ENCODE results near the gene MAFG. TPM values are rescaled to one million over a fixed set of nuclear protein-coding genes. Genes with fewer than 3 reads are reported as not detected.

Gene MAFG
- total and polyA plus RNA-seq, 9 of the 15 experiments (the other 6 are each of a cell fraction or from before 2014, with no cell fraction given): 1.1 to 58.1 (median 24.9) TPM

DNA sequence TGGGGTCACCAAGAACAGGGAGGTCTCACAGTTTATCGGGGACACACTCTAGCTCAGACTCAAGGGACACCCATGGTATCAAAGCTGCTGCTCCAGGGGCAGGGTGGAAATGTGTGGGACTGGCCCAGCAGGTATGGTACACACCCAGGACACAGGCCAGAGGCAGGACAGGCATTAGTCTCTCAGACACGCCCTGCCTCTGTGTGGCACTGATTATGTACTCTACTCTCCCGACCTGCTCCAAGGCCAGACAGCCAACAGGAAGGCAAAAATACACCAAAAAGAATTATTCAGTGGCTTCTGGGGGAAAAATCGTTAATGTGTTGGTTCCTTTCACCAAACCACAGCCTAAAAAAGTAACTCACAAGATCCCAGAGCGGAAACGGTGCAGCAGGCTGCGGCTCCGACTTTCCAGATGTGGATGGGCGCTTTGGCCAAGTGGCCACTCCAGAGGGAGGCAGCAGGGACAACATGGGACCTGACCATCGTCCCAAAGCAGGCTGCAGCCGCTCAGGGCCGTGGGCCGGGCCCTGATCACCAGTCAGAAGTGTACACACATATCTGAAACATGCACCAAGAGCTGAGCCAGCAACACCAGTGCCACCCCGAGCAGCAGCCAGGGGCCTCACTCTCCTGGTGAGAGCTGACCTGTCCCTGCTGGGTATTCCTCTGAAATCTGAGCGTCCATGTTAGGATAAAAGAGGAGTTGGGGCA, 8.5 kb downstream of the MAFG start:
- ATAC-seq: no peak
- H3K79me2 ChIP-seq (ENCODE audit: control insufficient read depth, insufficient read depth, low read length): peaks cover 81% of the 10 kb centered on the region
- no TSS peak for BruUV-seq (replicated peaks)
- POLR2A ChIA-PET: interaction anchor here (1.0 kb wide), 1 partner anchor 14 kb away, joined by 4 read pairs; no protein-coding TSS in a partner anchor
- in situ Hi-C loops (cut with MboI) (no loop called here), intact Hi-C loops (cut with micrococcal nuclease) (no loop called here)
- CTCF ChIA-PET (ENCODE audit: low intra/inter-chr PET ratio): no interaction called here
- 55% methylated on average over 15 of the region's 15 CpGs for WGBS (ENCODE audit: insufficient coverage, low coverage, missing lambda C conversion rate)
- DNase-seq (ENCODE audit: extremely low read depth in 1 of 4, low spot score in 3 of 4): peak in 1 of 4 experiments; percentile 43
- H3K9ac ChIP-seq (ENCODE audit: insufficient read depth in 1 of 2, low read depth in 2 of 2, low read length in 2 of 2): peak overlapping the region in 1 of 2 experiments; percentile 73; a peak in 2 of 4 replicates
- H3K4me1 ChIP-seq (replicated peaks in 1 of 2; ENCODE audit: control insufficient read depth in 2 of 2, insufficient read depth in 2 of 2, low read length in 2 of 2): peaks cover 39 to 90% of the 10 kb centered on the region in 2 experiments
- H3K4me2 ChIP-seq (ENCODE audit: insufficient read depth, low read length): peak overlapping the region; percentile 9; the same call in 1 of the 2 replicates
- H3K9me1 ChIP-seq (ENCODE audit: control insufficient read depth, insufficient read depth, low read length): peaks cover 6% of the 10 kb centered on the region
- H4K20me1 ChIP-seq (replicated peaks; ENCODE audit: control insufficient read depth, insufficient read depth, low read length): peaks cover 18% of the 10 kb centered on the region; the same call in 1 of the 2 replicates
- peaks cover 68% of the 10 kb centered on the region for H3K36me3 ChIP-seq (ENCODE audit: control insufficient read depth, insufficient read depth, low read length)
- no peak overlapping the region for H3K4me3 ChIP-seq
- no peak overlapping the region for H2AFZ ChIP-seq (ENCODE audit: low read depth, low read length)
- peak; percentile 61 for FAIRE-seq
- no peaks in the 10 kb centered on the region for H3K27me3 ChIP-seq (ENCODE audit: control insufficient read depth in 2 of 2, insufficient read depth in 2 of 2, low read length in 2 of 2)
- peak overlapping the region; percentile 33; the same call in 1 of the 3 replicates for H3K27ac ChIP-seq (ENCODE audit: extremely low read depth, low read depth, low read length)
- H3K9me3 ChIP-seq (replicated peaks; ENCODE audit: control insufficient read depth, insufficient read depth, low read depth, low read length): no peaks in the 10 kb centered on the region
- TF ChIP-seq TAF9B (IDR thresholded peaks at IDR 0.05; ENCODE audit: partially characterized antibody) (no peak), CBFA2T2 (conservative IDR thresholded peaks at IDR 0.05) (no peak), NR3C1 (CRISPR knock-in tag; IDR thresholded peaks at IDR 0.05) (no peak), CCAR2 (IDR thresholded peaks at IDR 0.05; ENCODE audit: low read depth, low read length) (no peak), LARP7 (IDR thresholded peaks at IDR 0.05) (no peak), POLR2G (IDR thresholded peaks at IDR 0.05; ENCODE audit: low read depth, low read length) (0 out of 2 replicates have a peak, but pooled peaks have one; percentile 11), ZNF217 (CRISPR knock-in tag; IDR thresholded peaks at IDR 0.05) (no peak), ZFX (CRISPR knock-in tag; IDR thresholded peaks at IDR 0.05) (peak; percentile 46; the same call in 1 of the 2 replicates), ZNF134 (CRISPR knock-in tag; conservative IDR thresholded peaks at IDR 0.05) (no peak), NR2C2 (CRISPR knock-in tag; IDR thresholded peaks at IDR 0.05) (no peak), NR2C2 (tag; IDR thresholded peaks at IDR 0.05) (no peak), ZNF75A (CRISPR knock-in tag; IDR thresholded peaks at IDR 0.05) (no peak)
- TF ChIP-seq, protein P1, sequence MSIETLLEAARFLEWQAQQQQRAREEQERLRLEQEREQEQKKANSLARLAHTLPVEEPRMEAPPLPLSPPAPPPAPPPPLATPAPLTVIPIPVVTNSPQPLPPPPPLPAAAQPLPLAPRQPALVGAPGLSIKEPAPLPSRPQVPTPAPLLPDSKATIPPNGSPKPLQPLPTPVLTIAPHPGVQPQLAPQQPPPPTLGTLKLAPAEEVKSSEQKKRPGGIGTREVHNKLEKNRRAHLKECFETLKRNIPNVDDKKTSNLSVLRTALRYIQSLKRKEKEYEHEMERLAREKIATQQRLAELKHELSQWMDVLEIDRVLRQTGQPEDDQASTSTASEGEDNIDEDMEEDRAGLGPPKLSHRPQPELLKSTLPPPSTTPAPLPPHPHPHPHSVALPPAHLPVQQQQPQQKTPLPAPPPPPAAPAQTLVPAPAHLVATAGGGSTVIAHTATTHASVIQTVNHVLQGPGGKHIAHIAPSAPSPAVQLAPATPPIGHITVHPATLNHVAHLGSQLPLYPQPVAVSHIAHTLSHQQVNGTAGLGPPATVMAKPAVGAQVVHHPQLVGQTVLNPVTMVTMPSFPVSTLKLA (conservative IDR thresholded peaks at IDR 0.05): no peak
- TF ChIP-seq, protein P2, sequence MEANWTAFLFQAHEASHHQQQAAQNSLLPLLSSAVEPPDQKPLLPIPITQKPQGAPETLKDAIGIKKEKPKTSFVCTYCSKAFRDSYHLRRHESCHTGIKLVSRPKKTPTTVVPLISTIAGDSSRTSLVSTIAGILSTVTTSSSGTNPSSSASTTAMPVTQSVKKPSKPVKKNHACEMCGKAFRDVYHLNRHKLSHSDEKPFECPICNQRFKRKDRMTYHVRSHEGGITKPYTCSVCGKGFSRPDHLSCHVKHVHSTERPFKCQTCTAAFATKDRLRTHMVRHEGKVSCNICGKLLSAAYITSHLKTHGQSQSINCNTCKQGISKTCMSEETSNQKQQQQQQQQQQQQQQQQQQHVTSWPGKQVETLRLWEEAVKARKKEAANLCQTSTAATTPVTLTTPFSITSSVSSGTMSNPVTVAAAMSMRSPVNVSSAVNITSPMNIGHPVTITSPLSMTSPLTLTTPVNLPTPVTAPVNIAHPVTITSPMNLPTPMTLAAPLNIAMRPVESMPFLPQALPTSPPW (CRISPR knock-in tag; IDR thresholded peaks at IDR 0.05): no peak
- TF ChIP-seq, protein P3, sequence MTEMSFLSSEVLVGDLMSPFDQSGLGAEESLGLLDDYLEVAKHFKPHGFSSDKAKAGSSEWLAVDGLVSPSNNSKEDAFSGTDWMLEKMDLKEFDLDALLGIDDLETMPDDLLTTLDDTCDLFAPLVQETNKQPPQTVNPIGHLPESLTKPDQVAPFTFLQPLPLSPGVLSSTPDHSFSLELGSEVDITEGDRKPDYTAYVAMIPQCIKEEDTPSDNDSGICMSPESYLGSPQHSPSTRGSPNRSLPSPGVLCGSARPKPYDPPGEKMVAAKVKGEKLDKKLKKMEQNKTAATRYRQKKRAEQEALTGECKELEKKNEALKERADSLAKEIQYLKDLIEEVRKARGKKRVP (CRISPR knock-in tag; IDR thresholded peaks at IDR 0.05): no peak
- TF ChIP-seq, protein P4, sequence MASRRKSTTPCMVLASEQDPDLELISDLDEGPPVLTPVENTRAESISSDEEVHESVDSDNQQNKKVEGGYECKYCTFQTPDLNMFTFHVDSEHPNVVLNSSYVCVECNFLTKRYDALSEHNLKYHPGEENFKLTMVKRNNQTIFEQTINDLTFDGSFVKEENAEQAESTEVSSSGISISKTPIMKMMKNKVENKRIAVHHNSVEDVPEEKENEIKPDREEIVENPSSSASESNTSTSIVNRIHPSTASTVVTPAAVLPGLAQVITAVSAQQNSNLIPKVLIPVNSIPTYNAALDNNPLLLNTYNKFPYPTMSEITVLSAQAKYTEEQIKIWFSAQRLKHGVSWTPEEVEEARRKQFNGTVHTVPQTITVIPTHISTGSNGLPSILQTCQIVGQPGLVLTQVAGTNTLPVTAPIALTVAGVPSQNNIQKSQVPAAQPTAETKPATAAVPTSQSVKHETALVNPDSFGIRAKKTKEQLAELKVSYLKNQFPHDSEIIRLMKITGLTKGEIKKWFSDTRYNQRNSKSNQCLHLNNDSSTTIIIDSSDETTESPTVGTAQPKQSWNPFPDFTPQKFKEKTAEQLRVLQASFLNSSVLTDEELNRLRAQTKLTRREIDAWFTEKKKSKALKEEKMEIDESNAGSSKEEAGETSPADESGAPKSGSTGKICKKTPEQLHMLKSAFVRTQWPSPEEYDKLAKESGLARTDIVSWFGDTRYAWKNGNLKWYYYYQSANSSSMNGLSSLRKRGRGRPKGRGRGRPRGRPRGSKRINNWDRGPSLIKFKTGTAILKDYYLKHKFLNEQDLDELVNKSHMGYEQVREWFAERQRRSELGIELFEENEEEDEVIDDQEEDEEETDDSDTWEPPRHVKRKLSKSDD (conservative IDR thresholded peaks at IDR 0.05; ENCODE audit: low read length): no peak
